Astrocyte (in vitro differentiated cells and primary cell): ENCODE data around the gene CALY.

Source experiments
- EZH2 ChIP-seq: IDR thresholded peaks from 2 replicates; pipeline ENCODE4 v1.6.1; 2012; ENCODE audit warnings: mild to moderate bottlenecking, low read length, inconsistent platforms; ENCODE audit not compliant: insufficient read depth
- TF ChIP-seq, protein P1 (sequence below): IDR thresholded peaks from 2 replicates; pipeline ENCODE4 v1.5.1; 2011; ENCODE audit warnings: low read depth, mild to moderate bottlenecking, inconsistent platforms, low read length, moderate library complexity; ENCODE audit not compliant: insufficient read depth

DNA sequence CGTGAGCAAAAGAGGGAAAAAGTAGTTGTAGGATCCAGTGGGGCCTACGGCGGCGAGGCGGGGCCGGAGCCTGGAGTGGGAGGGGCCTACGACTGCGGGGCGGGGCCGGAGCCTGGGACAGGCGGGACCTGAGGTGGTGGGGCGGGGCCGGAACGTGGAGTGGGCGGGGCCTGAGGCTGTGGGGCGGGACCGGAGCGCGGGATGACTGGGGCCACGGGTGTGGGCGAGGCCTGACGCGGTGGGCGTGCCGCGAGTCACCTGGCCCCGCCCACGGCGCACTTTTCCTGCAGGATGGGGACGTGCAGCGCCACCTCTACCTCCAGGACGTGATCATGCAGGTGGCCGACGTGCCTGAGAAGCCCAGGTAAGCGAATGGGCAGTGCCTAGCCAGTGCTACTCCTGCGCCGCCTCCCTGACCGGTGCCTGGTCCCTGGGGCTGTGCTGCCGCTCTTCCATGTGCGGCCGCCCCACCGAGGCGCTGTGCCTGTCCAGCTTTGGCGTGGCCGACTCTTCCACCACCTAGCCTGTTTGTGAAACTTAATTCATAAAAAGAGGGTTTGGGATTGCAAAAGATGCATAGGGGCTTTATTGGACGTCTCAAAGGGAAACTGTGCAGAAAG lies 27.5 kb downstream of the CALY start:
- TF ChIP-seq, protein P1, sequence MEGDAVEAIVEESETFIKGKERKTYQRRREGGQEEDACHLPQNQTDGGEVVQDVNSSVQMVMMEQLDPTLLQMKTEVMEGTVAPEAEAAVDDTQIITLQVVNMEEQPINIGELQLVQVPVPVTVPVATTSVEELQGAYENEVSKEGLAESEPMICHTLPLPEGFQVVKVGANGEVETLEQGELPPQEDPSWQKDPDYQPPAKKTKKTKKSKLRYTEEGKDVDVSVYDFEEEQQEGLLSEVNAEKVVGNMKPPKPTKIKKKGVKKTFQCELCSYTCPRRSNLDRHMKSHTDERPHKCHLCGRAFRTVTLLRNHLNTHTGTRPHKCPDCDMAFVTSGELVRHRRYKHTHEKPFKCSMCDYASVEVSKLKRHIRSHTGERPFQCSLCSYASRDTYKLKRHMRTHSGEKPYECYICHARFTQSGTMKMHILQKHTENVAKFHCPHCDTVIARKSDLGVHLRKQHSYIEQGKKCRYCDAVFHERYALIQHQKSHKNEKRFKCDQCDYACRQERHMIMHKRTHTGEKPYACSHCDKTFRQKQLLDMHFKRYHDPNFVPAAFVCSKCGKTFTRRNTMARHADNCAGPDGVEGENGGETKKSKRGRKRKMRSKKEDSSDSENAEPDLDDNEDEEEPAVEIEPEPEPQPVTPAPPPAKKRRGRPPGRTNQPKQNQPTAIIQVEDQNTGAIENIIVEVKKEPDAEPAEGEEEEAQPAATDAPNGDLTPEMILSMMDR, result no peak
- no peak for TF ChIP-seq EZH2
